H1 (cell line): ENCODE data around the gene ASTN2. TPM values are rescaled to one million over a fixed set of nuclear protein-coding genes. Genes with fewer than 3 reads are reported as not detected.

Experiments used
- CEBPB ChIP-seq: IDR thresholded peaks from 2 replicates; pipeline ENCODE4 v1.6.1; 2012; ENCODE audit warnings: low read depth, low read length
- JUN ChIP-seq: IDR thresholded peaks from 2 replicates; pipeline ENCODE4 v1.6.1; 2011; ENCODE audit warnings: low read depth, mild to moderate bottlenecking, improper control_type of control experiment, low read length
- KDM1A ChIP-seq: fragments of 200-600, 300-600 bp; sonication (generic); IDR thresholded peaks from 2 replicates; pipeline ENCODE4 v1.7.1; 2016; ENCODE audit warnings: mild to moderate bottlenecking, low read length, borderline replicate concordance
- KDM5A ChIP-seq: fragments of 200-600 bp; IDR thresholded peaks from 2 replicates; pipeline ENCODE4 v1.7.1; 2012; ENCODE audit warnings: mild to moderate bottlenecking, low read length, inconsistent platforms, mixed read lengths
- NANOG ChIP-seq: IDR thresholded peaks from 2 replicates; pipeline ENCODE4 v1.6.1; 2011; ENCODE audit warnings: low read length, low read depth, mild to moderate bottlenecking, inconsistent platforms; ENCODE audit not compliant: insufficient read depth, poor library complexity, severe bottlenecking
- PHF8 ChIP-seq: fragments of 200-600 bp; sonication (generic); conservative IDR thresholded peaks from 2 replicates; pipeline ENCODE4 v1.7.1; 2012; ENCODE audit warnings: low read depth, mild to moderate bottlenecking, inconsistent platforms, low read length, moderate library complexity
- polyA plus RNA-seq, 7 experiments: library from polyadenylated mRNA; depleted of rRNA in 3 of 7; stranded (reverse) in 5 of 7; unstranded in 2 of 7; fragments of >200 nt in 5 of 7; fragments of 200-250 nt in 2 of 7; gene quantifications; 1 replicate in 5 of 7; 2 replicates in 1 of 7; 4 replicates in 1 of 7; pipeline versions ENCODE4 v1.2.1 to v1.2.3, GENCODE V29; 2011 to 2013; ENCODE audit warnings: missing spikeins in 2 of 7, mixed read lengths in 2 of 7
- total RNA-seq: library from RNA; stranded (reverse); fragmentation: NEBNext Ultra II Directional; extraction: Animal tissue kit (Norgen Biotek cat#: 25700); gene quantifications from 2 replicates; pipeline ENCODE4 v1.2.1, GENCODE V29; 2021
- TF ChIP-seq, protein P1 (sequence below): IDR thresholded peaks from 2 replicates; pipeline ENCODE4 v1.6.1; 2011; ENCODE audit warnings: low read length, improper control_type of control experiment
- TF ChIP-seq, protein P2 (sequence below): IDR thresholded peaks from 2 replicates; pipeline ENCODE4 v1.6.1; 2012; ENCODE audit warnings: inconsistent platforms

The ASTN2 gene
- total and polyA plus RNA-seq, 2 of the 8 experiments (the other 6 are each of a cell fraction or from before 2014, with no cell fraction given), result 8.2 to 13.7 TPM

GRCh38 chr9:116555556-116556155 lies 859.2 kb downstream of the ASTN2 start (continued):
- TF ChIP-seq, protein P1, sequence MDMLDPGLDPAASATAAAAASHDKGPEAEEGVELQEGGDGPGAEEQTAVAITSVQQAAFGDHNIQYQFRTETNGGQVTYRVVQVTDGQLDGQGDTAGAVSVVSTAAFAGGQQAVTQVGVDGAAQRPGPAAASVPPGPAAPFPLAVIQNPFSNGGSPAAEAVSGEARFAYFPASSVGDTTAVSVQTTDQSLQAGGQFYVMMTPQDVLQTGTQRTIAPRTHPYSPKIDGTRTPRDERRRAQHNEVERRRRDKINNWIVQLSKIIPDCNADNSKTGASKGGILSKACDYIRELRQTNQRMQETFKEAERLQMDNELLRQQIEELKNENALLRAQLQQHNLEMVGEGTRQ, result no peak
- TF ChIP-seq NANOG (no peak), JUN (no peak), PHF8 (no peak), KDM5A (no peak), KDM1A (no peak), CEBPB (no peak)
- TF ChIP-seq, protein P2, sequence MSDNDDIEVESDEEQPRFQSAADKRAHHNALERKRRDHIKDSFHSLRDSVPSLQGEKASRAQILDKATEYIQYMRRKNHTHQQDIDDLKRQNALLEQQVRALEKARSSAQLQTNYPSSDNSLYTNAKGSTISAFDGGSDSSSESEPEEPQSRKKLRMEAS, result no peak
- TF ChIP-seq, all 59 proteins: peak for 0
